WTC11 (cell line): Measurements from ENCODE around the gene SNX21. TPM values are rescaled to one million over a fixed set of nuclear protein-coding genes. Genes with fewer than 3 reads are reported as not detected.

Experiments used
- ATAC-seq: fragments of 200-7000 bp; cut with Tn5 transposase; 2 replicates; pipeline ENCODE4 v1.10.0; 2021; ENCODE audit warnings: mild to moderate bottlenecking, moderate library complexity
- CTCF ChIA-PET: fragments of 300-600 bp; sonication (Branson Sonifier 250); formaldehyde crosslinking; loops from one replicate; lab custom pipeline; 2021; ENCODE audit warnings: antibody characterized with exemption; lab: Charles Lee
- POLR2A ChIA-PET: fragments of 350-600 bp; sonication (Branson Sonifier 250); formaldehyde crosslinking; loops from one replicate; lab custom pipeline; 2021; ENCODE audit warnings: antibody characterized with exemption; lab: Charles Lee
- DNase-seq: peaks from one replicate; pipeline ENCODE4 v3.0.0; 2021; ENCODE audit warnings: low spot score
- H3K27ac Mint-ChIP-seq: 2 replicates; pipeline ENCODE4 v1.8.0; 2021; ENCODE audit warnings: mixed read lengths
- H3K27me3 Mint-ChIP-seq: 2 replicates; pipeline ENCODE4 v1.8.0; 2021; ENCODE audit warnings: low read depth, mild to moderate bottlenecking, moderate library complexity, mixed read lengths
- H3K36me3 Mint-ChIP-seq: 2 replicates; pipeline ENCODE4 v1.8.0; 2021; ENCODE audit warnings: mixed read lengths
- H3K4me1 Mint-ChIP-seq: 2 replicates; pipeline ENCODE4 v1.8.0; 2022; ENCODE audit warnings: mixed read lengths
- H3K4me3 Mint-ChIP-seq: 2 replicates; pipeline ENCODE4 v1.8.0; 2021; ENCODE audit warnings: mild to moderate bottlenecking, moderate library complexity, mixed read lengths
- H3K9me3 Mint-ChIP-seq: 2 replicates; pipeline ENCODE4 v1.8.0; 2021; ENCODE audit warnings: mixed read lengths
- CREB1 ChIP-seq: sonication (generic); formaldehyde crosslinking; IDR thresholded peaks from 2 replicates; pipeline ENCODE4 v1.8.0; 2023; ENCODE audit warnings: mild to moderate bottlenecking, missing genetic modification reagents
- CREM ChIP-seq: sonication (generic); formaldehyde crosslinking; IDR thresholded peaks from 2 replicates; pipeline ENCODE4 v1.8.1; 2022; ENCODE audit warnings: mild to moderate bottlenecking, missing genetic modification reagents, moderate library complexity
- FOXJ3 ChIP-seq: sonication (generic); formaldehyde crosslinking; IDR thresholded peaks from 2 replicates; pipeline ENCODE4 v1.9.0; 2021; ENCODE audit warnings: missing genetic modification reagents, mild to moderate bottlenecking, borderline replicate concordance
- FOXK1 ChIP-seq: sonication (generic); formaldehyde crosslinking; IDR thresholded peaks from 2 replicates; pipeline ENCODE4 v1.8.0; 2022; ENCODE audit warnings: mild to moderate bottlenecking, moderate library complexity, missing genetic modification reagents
- IRF2 ChIP-seq: sonication (generic); formaldehyde crosslinking; IDR thresholded peaks from 2 replicates; pipeline ENCODE4 v1.8.0; 2022; ENCODE audit warnings: low read depth, missing genetic modification reagents, borderline replicate concordance
- KAT7 ChIP-seq: sonication (generic); formaldehyde crosslinking; IDR thresholded peaks from 2 replicates; pipeline ENCODE4 v1.8.1; 2023; ENCODE audit warnings: missing genetic modification reagents, mild to moderate bottlenecking, borderline replicate concordance
- MXD4 ChIP-seq: fragments of 250-450 bp; sonication (Bioruptor Pico); IDR thresholded peaks from 2 replicates; pipeline ENCODE4 v1.8.0; 2021; ENCODE audit warnings: mild to moderate bottlenecking, moderate library complexity, borderline replicate concordance
- TCF7 ChIP-seq: sonication (generic); formaldehyde crosslinking; IDR thresholded peaks from 2 replicates; pipeline ENCODE4 v1.8.0; 2022; ENCODE audit warnings: mild to moderate bottlenecking, low read depth, missing genetic modification reagents, moderate library complexity
- TEAD1 ChIP-seq: sonication (generic); formaldehyde crosslinking; IDR thresholded peaks from 2 replicates; pipeline ENCODE4 v1.8.0; 2022; ENCODE audit warnings: mild to moderate bottlenecking, missing genetic modification reagents
- ZBTB21 ChIP-seq: sonication (generic); formaldehyde crosslinking; IDR thresholded peaks from 2 replicates; pipeline ENCODE4 v1.8.1; 2023; ENCODE audit warnings: mild to moderate bottlenecking, missing genetic modification reagents, borderline replicate concordance
- ZNF121 ChIP-seq: sonication (generic); formaldehyde crosslinking; IDR thresholded peaks from 2 replicates; pipeline ENCODE4 v1.8.0; 2023; ENCODE audit warnings: missing genetic modification reagents
- ZNF423 ChIP-seq: fragments of 250-450 bp; sonication (Bioruptor Pico); IDR thresholded peaks from 2 replicates; pipeline ENCODE4 v2.1.2; 2022; ENCODE audit warnings: mild to moderate bottlenecking, moderate library complexity
- total RNA-seq: library from RNA; stranded (reverse); gene quantifications from 3 replicates; pipeline ENCODE4 v1.2.3, GENCODE V29; 2021
- TF ChIP-seq, protein P1 (sequence below): sonication (generic); formaldehyde crosslinking; IDR thresholded peaks from 2 replicates; pipeline ENCODE4 v1.8.0; 2023; ENCODE audit warnings: missing genetic modification reagents
- TF ChIP-seq, protein P2 (sequence below): sonication (generic); formaldehyde crosslinking; IDR thresholded peaks from 2 replicates; pipeline ENCODE4 v1.8.0; 2022; ENCODE audit warnings: mild to moderate bottlenecking, missing genetic modification reagents
- TF ChIP-seq, protein P3 (sequence below): sonication (generic); formaldehyde crosslinking; IDR thresholded peaks from 2 replicates; pipeline ENCODE4 v1.8.0; 2022; ENCODE audit warnings: mild to moderate bottlenecking, missing genetic modification reagents
- TF ChIP-seq, protein P4 (sequence below): sonication (generic); formaldehyde crosslinking; IDR thresholded peaks from 2 replicates; pipeline ENCODE4 v1.8.0; 2022; ENCODE audit warnings: mild to moderate bottlenecking, missing genetic modification reagents
- TF ChIP-seq, protein P5 (sequence below): sonication (generic); formaldehyde crosslinking; IDR thresholded peaks from 2 replicates; pipeline ENCODE4 v1.8.1; 2023; ENCODE audit warnings: mild to moderate bottlenecking, missing genetic modification reagents, moderate library complexity
- TF ChIP-seq, protein P6 (sequence below): sonication (generic); formaldehyde crosslinking; IDR thresholded peaks from 2 replicates; pipeline ENCODE4 v1.8.1; 2023; ENCODE audit warnings: mild to moderate bottlenecking, missing genetic modification reagents, borderline replicate concordance

The SNX21 gene
- total RNA-seq, 1 experiment from 2014 or later: 17.9 TPM

DNA sequence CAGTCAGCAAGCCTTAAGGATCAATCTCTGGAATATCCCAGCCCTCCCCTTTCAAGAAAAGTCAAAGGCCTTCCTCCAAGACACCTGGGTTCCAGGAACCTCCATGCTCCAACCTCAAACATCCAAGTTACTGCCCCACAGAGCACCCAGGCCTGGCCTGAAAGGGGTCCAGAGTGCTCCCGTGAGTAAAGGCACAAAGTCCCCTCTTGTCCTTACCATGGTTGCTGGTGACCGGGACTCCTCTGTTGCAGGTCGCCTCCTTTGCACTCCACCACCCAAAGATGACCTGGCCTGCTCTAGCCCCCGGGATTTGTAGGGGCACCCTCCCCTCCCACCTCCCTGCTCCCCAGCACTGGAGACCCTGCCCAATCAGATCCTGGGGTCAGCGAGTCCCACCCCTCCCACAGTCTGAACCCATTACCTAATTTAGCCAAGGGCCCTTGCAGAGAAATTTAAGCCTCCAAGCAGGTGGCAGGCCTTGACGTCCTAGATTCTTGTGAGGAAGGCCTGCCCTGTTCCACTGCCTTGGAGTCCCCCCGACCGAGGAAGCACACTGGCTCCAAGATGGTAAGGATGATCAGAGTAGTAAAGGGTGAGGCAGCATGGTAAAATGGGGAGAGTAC lies 6.5 kb upstream of the SNX21 start, which contains the start of gene TNNC2:
TNNC2 (minus strand) TSS at position 283 of the 623 bp plus-strand sequence; CDS start at position 219, 64 bp downstream.
- no peak for DNase-seq
- Mint-ChIP-seq H3K27ac (peak within 1 kb of the TSS; percentile 27), H3K4me1 (peaks cover 26% of the 10 kb centered on the region), H3K36me3 (no peaks in the 10 kb centered on the region), H3K4me3 (no peak within 1 kb of the TSS)
- ATAC-seq: no peak
- POLR2A ChIA-PET: no interaction called here
- CTCF ChIA-PET: interaction anchor here (0.6 to 1.6 kb wide), 4 partner anchors 13 to 185 kb away, joined by 3 to 6 read pairs (median 5); no protein-coding TSS in a partner anchor
- TF ChIP-seq TCF7 (CRISPR knock-in tag) (no peak), ZBTB21 (CRISPR knock-in tag) (no peak), KAT7 (CRISPR knock-in tag) (no peak), TEAD1 (CRISPR knock-in tag) (no peak)
- TF ChIP-seq, protein P1, sequence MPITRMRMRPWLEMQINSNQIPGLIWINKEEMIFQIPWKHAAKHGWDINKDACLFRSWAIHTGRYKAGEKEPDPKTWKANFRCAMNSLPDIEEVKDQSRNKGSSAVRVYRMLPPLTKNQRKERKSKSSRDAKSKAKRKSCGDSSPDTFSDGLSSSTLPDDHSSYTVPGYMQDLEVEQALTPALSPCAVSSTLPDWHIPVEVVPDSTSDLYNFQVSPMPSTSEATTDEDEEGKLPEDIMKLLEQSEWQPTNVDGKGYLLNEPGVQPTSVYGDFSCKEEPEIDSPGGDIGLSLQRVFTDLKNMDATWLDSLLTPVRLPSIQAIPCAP (CRISPR knock-in tag): no peak
- TF ChIP-seq, all 79 proteins: peak for 0
- Mint-ChIP-seq H3K9me3 (no peaks in the 10 kb centered on the region), H3K27me3 (peaks cover 23% of the 10 kb centered on the region)

DNA sequence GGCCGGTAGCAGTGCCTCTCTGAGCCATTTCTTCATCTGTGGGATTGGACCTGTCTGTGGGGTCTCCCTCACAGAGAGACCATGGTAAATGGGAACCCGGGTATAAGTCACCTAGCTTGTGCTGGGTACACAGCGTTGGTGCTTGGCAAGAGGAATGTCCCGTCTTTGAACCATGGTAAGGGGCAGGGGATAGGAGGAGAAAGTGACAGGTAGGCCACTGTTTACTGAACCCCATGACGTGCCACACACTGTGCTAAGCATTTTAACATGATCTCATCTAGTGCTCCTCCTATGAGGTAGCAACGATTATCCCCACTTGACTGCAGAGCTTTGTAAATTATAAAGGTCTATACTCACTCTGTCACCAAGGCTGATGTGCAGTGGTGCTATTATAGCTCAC lies 5.9 kb upstream of the SNX21 start:
- no peaks in the 10 kb centered on the region for H3K9me3 Mint-ChIP-seq
- CTCF ChIA-PET: no interaction called here
- POLR2A ChIA-PET: no interaction called here

More for the DNA sequence above, 5.9 kb upstream of the SNX21 start:
- TF ChIP-seq ZNF121 (CRISPR knock-in tag): no peak
- no peak for TF ChIP-seq ZNF423 (CRISPR knock-in tag)
- TF ChIP-seq, protein P2, sequence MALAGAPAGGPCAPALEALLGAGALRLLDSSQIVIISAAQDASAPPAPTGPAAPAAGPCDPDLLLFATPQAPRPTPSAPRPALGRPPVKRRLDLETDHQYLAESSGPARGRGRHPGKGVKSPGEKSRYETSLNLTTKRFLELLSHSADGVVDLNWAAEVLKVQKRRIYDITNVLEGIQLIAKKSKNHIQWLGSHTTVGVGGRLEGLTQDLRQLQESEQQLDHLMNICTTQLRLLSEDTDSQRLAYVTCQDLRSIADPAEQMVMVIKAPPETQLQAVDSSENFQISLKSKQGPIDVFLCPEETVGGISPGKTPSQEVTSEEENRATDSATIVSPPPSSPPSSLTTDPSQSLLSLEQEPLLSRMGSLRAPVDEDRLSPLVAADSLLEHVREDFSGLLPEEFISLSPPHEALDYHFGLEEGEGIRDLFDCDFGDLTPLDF: no peak
- TF ChIP-seq FOXJ3 (CRISPR knock-in tag): no peak
- no peak for TF ChIP-seq MXD4 (CRISPR knock-in tag)
- TF ChIP-seq, protein P3, sequence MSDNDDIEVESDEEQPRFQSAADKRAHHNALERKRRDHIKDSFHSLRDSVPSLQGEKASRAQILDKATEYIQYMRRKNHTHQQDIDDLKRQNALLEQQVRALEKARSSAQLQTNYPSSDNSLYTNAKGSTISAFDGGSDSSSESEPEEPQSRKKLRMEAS: no peak
- TF ChIP-seq CREB1: no peak
- TF ChIP-seq, protein P4, sequence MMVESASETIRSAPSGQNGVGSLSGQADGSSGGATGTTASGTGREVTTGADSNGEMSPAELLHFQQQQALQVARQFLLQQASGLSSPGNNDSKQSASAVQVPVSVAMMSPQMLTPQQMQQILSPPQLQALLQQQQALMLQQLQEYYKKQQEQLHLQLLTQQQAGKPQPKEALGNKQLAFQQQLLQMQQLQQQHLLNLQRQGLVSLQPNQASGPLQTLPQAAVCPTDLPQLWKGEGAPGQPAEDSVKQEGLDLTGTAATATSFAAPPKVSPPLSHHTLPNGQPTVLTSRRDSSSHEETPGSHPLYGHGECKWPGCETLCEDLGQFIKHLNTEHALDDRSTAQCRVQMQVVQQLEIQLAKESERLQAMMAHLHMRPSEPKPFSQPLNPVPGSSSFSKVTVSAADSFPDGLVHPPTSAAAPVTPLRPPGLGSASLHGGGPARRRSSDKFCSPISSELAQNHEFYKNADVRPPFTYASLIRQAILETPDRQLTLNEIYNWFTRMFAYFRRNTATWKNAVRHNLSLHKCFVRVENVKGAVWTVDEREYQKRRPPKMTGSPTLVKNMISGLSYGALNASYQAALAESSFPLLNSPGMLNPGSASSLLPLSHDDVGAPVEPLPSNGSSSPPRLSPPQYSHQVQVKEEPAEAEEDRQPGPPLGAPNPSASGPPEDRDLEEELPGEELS (CRISPR knock-in tag): no peak
- TF ChIP-seq, protein P5, sequence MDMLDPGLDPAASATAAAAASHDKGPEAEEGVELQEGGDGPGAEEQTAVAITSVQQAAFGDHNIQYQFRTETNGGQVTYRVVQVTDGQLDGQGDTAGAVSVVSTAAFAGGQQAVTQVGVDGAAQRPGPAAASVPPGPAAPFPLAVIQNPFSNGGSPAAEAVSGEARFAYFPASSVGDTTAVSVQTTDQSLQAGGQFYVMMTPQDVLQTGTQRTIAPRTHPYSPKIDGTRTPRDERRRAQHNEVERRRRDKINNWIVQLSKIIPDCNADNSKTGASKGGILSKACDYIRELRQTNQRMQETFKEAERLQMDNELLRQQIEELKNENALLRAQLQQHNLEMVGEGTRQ (CRISPR knock-in tag): no peak
- TF ChIP-seq IRF2 (CRISPR knock-in tag): no peak
- TF ChIP-seq, protein P6, sequence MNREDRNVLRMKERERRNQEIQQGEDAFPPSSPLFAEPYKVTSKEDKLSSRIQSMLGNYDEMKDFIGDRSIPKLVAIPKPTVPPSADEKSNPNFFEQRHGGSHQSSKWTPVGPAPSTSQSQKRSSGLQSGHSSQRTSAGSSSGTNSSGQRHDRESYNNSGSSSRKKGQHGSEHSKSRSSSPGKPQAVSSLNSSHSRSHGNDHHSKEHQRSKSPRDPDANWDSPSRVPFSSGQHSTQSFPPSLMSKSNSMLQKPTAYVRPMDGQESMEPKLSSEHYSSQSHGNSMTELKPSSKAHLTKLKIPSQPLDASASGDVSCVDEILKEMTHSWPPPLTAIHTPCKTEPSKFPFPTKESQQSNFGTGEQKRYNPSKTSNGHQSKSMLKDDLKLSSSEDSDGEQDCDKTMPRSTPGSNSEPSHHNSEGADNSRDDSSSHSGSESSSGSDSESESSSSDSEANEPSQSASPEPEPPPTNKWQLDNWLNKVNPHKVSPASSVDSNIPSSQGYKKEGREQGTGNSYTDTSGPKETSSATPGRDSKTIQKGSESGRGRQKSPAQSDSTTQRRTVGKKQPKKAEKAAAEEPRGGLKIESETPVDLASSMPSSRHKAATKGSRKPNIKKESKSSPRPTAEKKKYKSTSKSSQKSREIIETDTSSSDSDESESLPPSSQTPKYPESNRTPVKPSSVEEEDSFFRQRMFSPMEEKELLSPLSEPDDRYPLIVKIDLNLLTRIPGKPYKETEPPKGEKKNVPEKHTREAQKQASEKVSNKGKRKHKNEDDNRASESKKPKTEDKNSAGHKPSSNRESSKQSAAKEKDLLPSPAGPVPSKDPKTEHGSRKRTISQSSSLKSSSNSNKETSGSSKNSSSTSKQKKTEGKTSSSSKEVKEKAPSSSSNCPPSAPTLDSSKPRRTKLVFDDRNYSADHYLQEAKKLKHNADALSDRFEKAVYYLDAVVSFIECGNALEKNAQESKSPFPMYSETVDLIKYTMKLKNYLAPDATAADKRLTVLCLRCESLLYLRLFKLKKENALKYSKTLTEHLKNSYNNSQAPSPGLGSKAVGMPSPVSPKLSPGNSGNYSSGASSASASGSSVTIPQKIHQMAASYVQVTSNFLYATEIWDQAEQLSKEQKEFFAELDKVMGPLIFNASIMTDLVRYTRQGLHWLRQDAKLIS (CRISPR knock-in tag): no peak
- no peak for TF ChIP-seq CREM (CRISPR knock-in tag)
- TF ChIP-seq, protein P1 (CRISPR knock-in tag): no peak
- no peak for TF ChIP-seq FOXK1
- TF ChIP-seq, all 79 proteins: peak for 0
- Mint-ChIP-seq H3K4me3 (no peak overlapping the region), H3K27me3 (peaks cover 20% of the 10 kb centered on the region), H3K4me1 (peaks cover 25% of the 10 kb centered on the region), H3K27ac (no peak overlapping the region), H3K36me3 (no peaks in the 10 kb centered on the region)
- ATAC-seq (no peak), DNase-seq (no peak)
